A549 (cell line): Measurements from ENCODE around the gene ANKZF1. TPM values are rescaled to one million over a fixed set of nuclear protein-coding genes. Genes with fewer than 3 reads are reported as not detected.
"Not testable (repeated sequence)": the region's sequence is repeated elsewhere in the genome, so short reads cannot be mapped to it uniquely, and the experiment has no call there.

Experiments
- ATAC-seq, 2 experiments: fragments of 200-7000 bp in 1 of 2; fragments of >200 bp in 1 of 2; cut with Nextera tagmentation in 1 of 2; cut with Tn5 transposase in 1 of 2; 3 replicates each; pipeline versions ENCODE4 v1.8.0 to v1.9.1; 2018 to 2020; ENCODE audit warnings: mild to moderate bottlenecking in 1 of 2, moderate library complexity in 1 of 2
- CTCF ChIA-PET: fragments of 300-600 bp; sonication (Branson Sonifier 250); formaldehyde crosslinking; extraction: SDS; loops from one replicate; lab custom pipeline; 2021; ENCODE audit warnings: antibody characterized with exemption, inconsistent platforms; lab: Yijun Ruan, JAX
- POLR2A ChIA-PET: fragments of 350-600 bp; formaldehyde crosslinking; extraction: SDS; loops from one replicate; lab custom pipeline; 2021; ENCODE audit warnings: antibody characterized with exemption, inconsistent platforms; lab: Yijun Ruan, JAX
- DNase-seq, 2 experiments: peaks; one replicate each; pipeline versions ENCODE4 v3.0.0 to v3.0.0-alpha.2; 2011 to 2016; ENCODE audit warnings: low read depth in 1 of 2, low spot score in 1 of 2
- FAIRE-seq: peaks from 2 replicates; lab custom pipeline; 2011; peaks lifted over from hg19 to GRCh38; lab: Jason Lieb, UNC
- H3K27ac ChIP-seq, 2 experiments: fragments of >200 bp; sonication (Bioruptor Twin); formaldehyde crosslinking; 3 replicates each; pipeline ENCODE4 v1.5.1; 2016 to 2017
- H3K4me1 ChIP-seq: fragments of >200 bp; sonication (Bioruptor Twin); formaldehyde crosslinking; 3 replicates; pipeline ENCODE4 v1.6.1; 2016
- H3K4me2 ChIP-seq: fragments of >200 bp; sonication (Bioruptor Twin); formaldehyde crosslinking; 3 replicates; pipeline ENCODE4 v1.6.1; 2016
- H3K4me3 ChIP-seq: fragments of >200 bp; sonication (Bioruptor Twin); formaldehyde crosslinking; 3 replicates; pipeline ENCODE4 v1.5.1; 2016
- H3K9me3 ChIP-seq: fragments of >200 bp; sonication (Bioruptor Twin); formaldehyde crosslinking; 3 replicates; pipeline ENCODE4 v1.6.1; 2016
- BHLHE40 ChIP-seq: IDR thresholded peaks from 2 replicates; pipeline ENCODE4 v1.6.1; 2012; ENCODE audit warnings: low read depth, low read length, inconsistent platforms
- CBX2 ChIP-seq: fragments of 200-600 bp; sonication (generic); IDR thresholded peaks from 2 replicates; pipeline ENCODE4 v1.6.1; 2016; ENCODE audit warnings: low read depth, mild to moderate bottlenecking, borderline replicate concordance
- CHD4 ChIP-seq: fragments of 200-600 bp; sonication (generic); IDR thresholded peaks from 2 replicates; pipeline ENCODE4 v1.6.1; 2016; ENCODE audit warnings: antibody characterized with exemption, mild to moderate bottlenecking, borderline replicate concordance
- EHF ChIP-seq: fragments of 250-450 bp; sonication (Bioruptor Pico); IDR thresholded peaks from 2 replicates; pipeline ENCODE4 v1.5.0; 2020; ENCODE audit warnings: mild to moderate bottlenecking
- EHMT2 ChIP-seq: fragments of 200-600 bp; sonication (generic); IDR thresholded peaks from 2 replicates; pipeline ENCODE4 v1.6.1; 2016; ENCODE audit warnings: antibody characterized with exemption, low read depth, mild to moderate bottlenecking, moderate library complexity
- FOSL2 ChIP-seq, 2 experiments: fragments of 450-650 bp in 1 of 2; fragments of >200 bp in 1 of 2; sonication (Bioruptor Twin) in 1 of 2; formaldehyde crosslinking; IDR thresholded peaks; 2 replicates each; pipeline versions ENCODE4 v1.5.0 to v1.6.1; 2016 to 2020; ENCODE audit warnings: mild to moderate bottlenecking in 1 of 2, moderate library complexity in 1 of 2
- HOXB13 ChIP-seq: fragments of 250-450 bp; sonication (Bioruptor Pico); IDR thresholded peaks from 2 replicates; pipeline ENCODE4 v1.5.0; 2020; ENCODE audit warnings: low read depth, mild to moderate bottlenecking, moderate library complexity
- NPAS2 ChIP-seq: fragments of 250-450 bp; sonication (Bioruptor Pico); IDR thresholded peaks from 2 replicates; pipeline ENCODE4 v1.8.0; 2022; ENCODE audit warnings: mild to moderate bottlenecking, moderate library complexity, borderline replicate concordance
- PHF8 ChIP-seq: fragments of 200-600 bp; sonication (generic); IDR thresholded peaks from 2 replicates; pipeline ENCODE4 v1.6.1; 2016; ENCODE audit warnings: low read depth, mild to moderate bottlenecking, antibody characterized with exemption, moderate library complexity, borderline replicate concordance
- POLR2A ChIP-seq: IDR thresholded peaks from 2 replicates; pipeline ENCODE4 v1.6.1; 2012; ENCODE audit warnings: mild to moderate bottlenecking, low read length
- RARB ChIP-seq: fragments of 250-450 bp; sonication (Bioruptor Pico); IDR thresholded peaks from 2 replicates; pipeline ENCODE4 v1.8.0; 2021; ENCODE audit warnings: mild to moderate bottlenecking, moderate library complexity
- RCOR1 ChIP-seq: fragments of 150-350 bp; IDR thresholded peaks from 2 replicates; pipeline ENCODE4 v1.6.1; 2014; ENCODE audit warnings: antibody characterized with exemption, low read length, low read depth
- RNF2 ChIP-seq: fragments of 200-600 bp; sonication (generic); IDR thresholded peaks from 2 replicates; pipeline ENCODE4 v1.6.1; 2016; ENCODE audit warnings: low read depth, mild to moderate bottlenecking, antibody characterized with exemption, moderate library complexity, borderline replicate concordance
- ZC3H11A ChIP-seq: fragments of 450-650 bp; IDR thresholded peaks from 2 replicates; pipeline ENCODE4 v1.6.1; 2014; ENCODE audit warnings: antibody characterized with exemption, mild to moderate bottlenecking
- ZNF302 ChIP-seq: fragments of 250-450 bp; sonication (Bioruptor Pico); IDR thresholded peaks from 2 replicates; pipeline ENCODE4 v1.9.0; 2021; ENCODE audit warnings: inconsistent platforms, mild to moderate bottlenecking, moderate library complexity
- WGBS: methylation state at CpG from one replicate; pipeline ENCODE4 v1.1.6; 2017; ENCODE audit errors: missing lambda C conversion rate; 5-methylcytosine and 5-hydroxymethylcytosine counted together
- polyA plus RNA-seq, 4 experiments: library from polyadenylated mRNA; depleted of rRNA in 3 of 4; stranded (reverse); fragments of >200 nt; fragmentation: RNase III in 1 of 4; extraction: RNeasy Plus Mini Kit Qiagen cat#74134 plus additional on column Dnase treatment in 1 of 4; gene quantifications; 2 replicates in 3 of 4; 3 replicates in 1 of 4; pipeline ENCODE4 v1.2.3, GENCODE V29; 2011 to 2017
- TF ChIP-seq, protein P1 (sequence below): fragments of 200-600 bp; sonication (generic); IDR thresholded peaks from 2 replicates; pipeline ENCODE4 v1.6.1; 2016; ENCODE audit warnings: antibody characterized with exemption, mild to moderate bottlenecking, moderate library complexity
- TF ChIP-seq, protein P2 (sequence below): fragments of >200 bp; sonication (Bioruptor Twin); formaldehyde crosslinking; IDR thresholded peaks from 3 replicates; pipeline ENCODE4 v1.5.1; 2016
- TF ChIP-seq, protein P3 (sequence below): fragments of 450-650 bp; IDR thresholded peaks from 2 replicates; pipeline ENCODE4 v1.6.1; 2014; ENCODE audit warnings: antibody characterized with exemption

The ANKZF1 gene
- polyA plus RNA-seq, 2 of the 4 experiments (the other 2 are of a cell fraction): 23.2 to 30.3 TPM

DNA sequence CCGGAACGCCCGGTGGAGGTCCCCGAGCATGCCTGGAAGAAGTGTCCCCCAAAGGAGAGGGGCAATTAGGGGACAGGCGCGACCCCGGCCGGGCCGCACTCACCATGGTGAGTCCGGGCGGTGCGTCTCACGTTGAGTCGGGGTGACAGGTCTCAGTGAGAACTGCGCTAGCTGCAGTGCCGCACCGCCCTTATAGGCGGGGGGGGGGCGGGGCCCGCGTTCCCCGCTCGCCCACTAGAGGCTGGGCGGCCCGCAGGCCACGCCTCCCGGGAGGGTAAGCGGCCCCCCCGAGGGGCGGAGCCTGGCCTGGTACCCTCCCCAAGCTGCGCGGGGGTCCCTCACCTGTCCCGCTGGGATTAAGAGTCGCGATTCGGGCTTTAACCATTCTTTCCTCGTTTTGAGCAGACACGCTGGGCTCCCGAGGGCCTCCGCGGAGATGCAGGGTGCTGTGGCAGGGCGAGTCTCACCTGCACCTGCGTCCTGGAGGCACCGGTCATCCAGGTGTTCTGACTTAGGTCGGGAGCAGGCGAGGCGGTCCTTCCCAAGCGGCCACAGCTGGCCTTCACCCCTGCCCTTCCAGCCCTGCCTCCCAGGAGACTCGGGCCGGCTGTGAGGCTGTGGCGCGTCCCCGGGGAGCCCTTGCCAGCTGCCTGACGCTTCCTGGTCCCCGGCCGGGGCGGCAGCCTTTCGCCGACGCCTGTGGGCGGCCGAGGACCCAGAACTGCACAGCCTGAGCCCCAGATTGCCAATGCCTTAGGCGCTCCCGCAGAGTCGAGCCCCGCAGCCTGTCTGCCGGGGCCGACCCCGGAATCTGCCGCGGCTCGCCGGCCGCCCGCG, 24.4 kb downstream of the ANKZF1 start, which contains the start of gene TUBA4A (continued):
- TF ChIP-seq, protein P1, sequence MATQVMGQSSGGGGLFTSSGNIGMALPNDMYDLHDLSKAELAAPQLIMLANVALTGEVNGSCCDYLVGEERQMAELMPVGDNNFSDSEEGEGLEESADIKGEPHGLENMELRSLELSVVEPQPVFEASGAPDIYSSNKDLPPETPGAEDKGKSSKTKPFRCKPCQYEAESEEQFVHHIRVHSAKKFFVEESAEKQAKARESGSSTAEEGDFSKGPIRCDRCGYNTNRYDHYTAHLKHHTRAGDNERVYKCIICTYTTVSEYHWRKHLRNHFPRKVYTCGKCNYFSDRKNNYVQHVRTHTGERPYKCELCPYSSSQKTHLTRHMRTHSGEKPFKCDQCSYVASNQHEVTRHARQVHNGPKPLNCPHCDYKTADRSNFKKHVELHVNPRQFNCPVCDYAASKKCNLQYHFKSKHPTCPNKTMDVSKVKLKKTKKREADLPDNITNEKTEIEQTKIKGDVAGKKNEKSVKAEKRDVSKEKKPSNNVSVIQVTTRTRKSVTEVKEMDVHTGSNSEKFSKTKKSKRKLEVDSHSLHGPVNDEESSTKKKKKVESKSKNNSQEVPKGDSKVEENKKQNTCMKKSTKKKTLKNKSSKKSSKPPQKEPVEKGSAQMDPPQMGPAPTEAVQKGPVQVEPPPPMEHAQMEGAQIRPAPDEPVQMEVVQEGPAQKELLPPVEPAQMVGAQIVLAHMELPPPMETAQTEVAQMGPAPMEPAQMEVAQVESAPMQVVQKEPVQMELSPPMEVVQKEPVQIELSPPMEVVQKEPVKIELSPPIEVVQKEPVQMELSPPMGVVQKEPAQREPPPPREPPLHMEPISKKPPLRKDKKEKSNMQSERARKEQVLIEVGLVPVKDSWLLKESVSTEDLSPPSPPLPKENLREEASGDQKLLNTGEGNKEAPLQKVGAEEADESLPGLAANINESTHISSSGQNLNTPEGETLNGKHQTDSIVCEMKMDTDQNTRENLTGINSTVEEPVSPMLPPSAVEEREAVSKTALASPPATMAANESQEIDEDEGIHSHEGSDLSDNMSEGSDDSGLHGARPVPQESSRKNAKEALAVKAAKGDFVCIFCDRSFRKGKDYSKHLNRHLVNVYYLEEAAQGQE: no peak
- TF ChIP-seq, protein P2, sequence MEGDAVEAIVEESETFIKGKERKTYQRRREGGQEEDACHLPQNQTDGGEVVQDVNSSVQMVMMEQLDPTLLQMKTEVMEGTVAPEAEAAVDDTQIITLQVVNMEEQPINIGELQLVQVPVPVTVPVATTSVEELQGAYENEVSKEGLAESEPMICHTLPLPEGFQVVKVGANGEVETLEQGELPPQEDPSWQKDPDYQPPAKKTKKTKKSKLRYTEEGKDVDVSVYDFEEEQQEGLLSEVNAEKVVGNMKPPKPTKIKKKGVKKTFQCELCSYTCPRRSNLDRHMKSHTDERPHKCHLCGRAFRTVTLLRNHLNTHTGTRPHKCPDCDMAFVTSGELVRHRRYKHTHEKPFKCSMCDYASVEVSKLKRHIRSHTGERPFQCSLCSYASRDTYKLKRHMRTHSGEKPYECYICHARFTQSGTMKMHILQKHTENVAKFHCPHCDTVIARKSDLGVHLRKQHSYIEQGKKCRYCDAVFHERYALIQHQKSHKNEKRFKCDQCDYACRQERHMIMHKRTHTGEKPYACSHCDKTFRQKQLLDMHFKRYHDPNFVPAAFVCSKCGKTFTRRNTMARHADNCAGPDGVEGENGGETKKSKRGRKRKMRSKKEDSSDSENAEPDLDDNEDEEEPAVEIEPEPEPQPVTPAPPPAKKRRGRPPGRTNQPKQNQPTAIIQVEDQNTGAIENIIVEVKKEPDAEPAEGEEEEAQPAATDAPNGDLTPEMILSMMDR: no peak

DNA sequence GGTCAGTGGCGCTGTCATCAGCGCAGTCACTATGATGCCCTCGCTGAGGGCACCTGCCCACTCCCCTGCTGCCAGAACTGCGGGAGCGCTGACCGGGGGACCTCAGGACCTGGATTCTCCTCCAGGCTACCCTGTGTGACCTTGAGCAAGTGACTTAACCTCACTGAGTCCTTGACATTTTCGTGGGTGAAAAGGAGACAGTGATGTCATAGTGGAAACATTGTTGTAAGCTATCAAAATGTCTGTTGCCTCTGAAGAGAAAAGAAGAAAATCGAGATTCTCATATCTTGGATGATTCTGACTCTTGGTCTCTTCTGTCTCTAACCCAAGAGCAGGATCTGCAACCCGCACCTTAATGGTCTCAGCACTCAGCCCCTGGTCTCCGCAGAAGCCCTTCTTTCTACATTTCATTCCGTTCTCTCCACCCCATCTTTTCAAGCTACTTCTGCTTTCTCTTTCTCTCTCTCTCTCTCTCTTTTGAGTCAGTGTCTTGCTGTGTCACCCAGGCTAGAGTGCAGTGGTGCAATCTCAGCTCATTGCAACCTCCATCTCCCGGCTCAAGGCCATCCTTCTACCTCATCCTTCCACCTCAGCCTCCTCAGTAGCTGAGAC, 25.1 kb downstream of the ANKZF1 start:
- ChIA-PET POLR2A (interaction anchor here (0.9 to 4.5 kb wide), 3 partner anchors 19 to 40 kb away, joined by 5 to 65 read pairs (median 51); partner anchors contain the start of gene DNAJB2), CTCF (interaction anchor here (1.3 to 12.6 kb wide), 7 partner anchors 8 to 40 kb away, joined by 3 to 241 read pairs (median 6); partner anchors contain the start of genes ANKZF1, ATG9A, DNAJB2 and GLB1L)
- H3K4me3 ChIP-seq: peak overlapping the region; percentile 71
- WGBS: 48% methylated on average over 9 of the region's 12 CpGs
- ATAC-seq (peak; percentile 5 to 17; a peak in 4 of 6 replicates), FAIRE-seq (no peak), DNase-seq (no peak)
- H3K9me3 ChIP-seq: no peaks in the 10 kb centered on the region
- peaks cover 32% of the 10 kb centered on the region for H3K4me1 ChIP-seq
- peak overlapping the region; percentile 96 for H3K4me2 ChIP-seq
- H3K27ac ChIP-seq: peak overlapping the region; percentile 73 to 90
- TF ChIP-seq ZC3H11A (no peak), RNF2 (0 out of 2 replicates have a peak, but pooled peaks have one; percentile 15), RARB (CRISPR knock-in tag) (no peak), FOSL2 (IDR thresholded peaks at IDR 0.05) (no peak), FOSL2 (CRISPR knock-in tag; IDR thresholded peaks at IDR 0.05) (no peak), ZNF302 (CRISPR knock-in tag) (no peak)

DNA sequence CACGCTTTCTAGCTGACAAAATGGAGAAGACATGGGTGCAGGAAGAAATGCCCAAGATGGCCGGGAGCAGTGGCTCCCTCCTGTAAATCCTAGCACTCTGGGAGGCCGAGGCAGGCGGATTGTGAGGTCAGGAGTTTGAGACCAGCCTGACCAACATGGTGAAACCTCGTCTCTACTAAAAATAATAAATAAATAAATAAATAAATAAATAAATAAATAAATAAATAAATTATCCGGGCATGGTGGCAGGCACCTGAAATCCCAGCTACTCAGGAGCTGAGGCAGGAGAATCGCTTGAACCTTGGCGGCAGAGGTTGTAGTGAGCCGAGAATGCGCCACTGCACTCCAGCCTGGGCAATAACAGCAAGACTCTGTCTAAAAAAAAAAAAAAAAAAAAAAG, 29.3 kb downstream of the ANKZF1 start:
- CTCF ChIA-PET: interaction anchor here (0.8 to 12.6 kb wide), 5 partner anchors 8 to 139 kb away, joined by 3 to 214 read pairs (median 3); partner anchors contain the start of gene DNAJB2
- H3K9me3 ChIP-seq, H3K27ac ChIP-seq, H3K4me1 ChIP-seq, ATAC-seq, FAIRE-seq, H3K4me3 ChIP-seq, DNase-seq, POLR2A ChIA-PET, H3K4me2 ChIP-seq: not testable (repeated sequence)
- TF ChIP-seq ZC3H11A: peak; percentile 72
- WGBS: 82% methylated on average over 10 of the region's 10 CpGs

DNA sequence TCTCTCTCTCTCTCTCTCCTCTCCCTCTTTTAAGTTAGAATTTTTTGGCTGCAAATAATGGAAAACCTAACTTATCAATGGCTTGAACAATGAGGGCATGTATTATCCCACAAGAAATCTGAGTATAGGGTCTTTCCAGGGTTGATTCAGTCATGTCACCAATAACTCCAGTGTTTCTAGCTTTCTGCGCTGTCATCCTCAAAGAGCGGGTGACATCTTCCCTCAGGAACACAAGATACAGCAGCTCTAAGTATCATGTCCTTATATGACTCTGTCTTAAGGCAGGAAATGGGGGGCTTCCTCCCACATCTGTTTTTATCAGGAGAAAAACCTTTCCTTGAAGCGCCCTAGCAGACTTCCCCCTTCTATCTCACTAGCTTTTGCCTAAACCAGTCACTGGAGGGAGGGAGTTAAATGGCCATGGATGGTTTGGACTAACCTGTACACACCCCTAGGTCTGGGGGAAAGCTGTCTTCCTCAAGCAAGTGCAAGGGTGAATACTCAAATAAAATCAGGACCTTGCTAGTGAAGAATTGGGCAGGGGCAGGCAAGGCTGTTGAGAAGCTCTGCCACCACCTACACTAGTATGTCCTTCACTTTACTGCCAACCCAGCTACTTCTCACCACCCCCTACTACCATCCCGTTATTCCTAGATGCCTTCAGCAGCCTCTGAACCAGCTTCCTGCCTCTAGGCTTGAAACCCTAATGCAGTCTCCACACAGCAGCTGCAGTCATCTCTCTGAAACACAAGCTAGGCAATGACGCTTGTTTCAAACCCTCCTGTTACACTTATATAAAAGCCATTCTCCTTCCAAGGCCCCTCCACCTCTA, 31.6 kb downstream of the ANKZF1 start:
- Histone ChIP-seq H3K4me2 (no peak overlapping the region), H3K27ac (peak overlapping the region in 1 of 2 experiments; percentile 37; a peak in 1 of 6 replicates), H3K9me3 (no peaks in the 10 kb centered on the region), H3K4me1 (no peaks in the 10 kb centered on the region), H3K4me3 (no peak overlapping the region)
- TF ChIP-seq HOXB13 (CRISPR knock-in tag) (no peak), PHF8 (no peak), BHLHE40 (no peak), RCOR1 (no peak), POLR2A (no peak), CHD4 (no peak), EHF (no peak), CBX2 (no peak), NPAS2 (CRISPR knock-in tag) (no peak), EHMT2 (no peak), FOSL2 (IDR thresholded peaks at IDR 0.05) (no peak), FOSL2 (CRISPR knock-in tag; IDR thresholded peaks at IDR 0.05) (no peak)
- TF ChIP-seq, protein P3, sequence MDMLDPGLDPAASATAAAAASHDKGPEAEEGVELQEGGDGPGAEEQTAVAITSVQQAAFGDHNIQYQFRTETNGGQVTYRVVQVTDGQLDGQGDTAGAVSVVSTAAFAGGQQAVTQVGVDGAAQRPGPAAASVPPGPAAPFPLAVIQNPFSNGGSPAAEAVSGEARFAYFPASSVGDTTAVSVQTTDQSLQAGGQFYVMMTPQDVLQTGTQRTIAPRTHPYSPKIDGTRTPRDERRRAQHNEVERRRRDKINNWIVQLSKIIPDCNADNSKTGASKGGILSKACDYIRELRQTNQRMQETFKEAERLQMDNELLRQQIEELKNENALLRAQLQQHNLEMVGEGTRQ: no peak
- ATAC-seq (peak in 1 of 2 experiments; percentile 56; a peak in 3 of 6 replicates), FAIRE-seq (no peak), DNase-seq (no peak)
- CTCF ChIA-PET: interaction anchor here (0.6 to 3.8 kb wide), 9 partner anchors 12 to 363 kb away, joined by 3 to 32 read pairs (median 3); partner anchors contain the start of gene DNAJB2
- POLR2A ChIA-PET: interaction anchor here (0.8 to 1.5 kb wide), 2 partner anchors 8 to 13 kb away, joined by 3 to 4 read pairs; partner anchors contain the start of gene TUBA4B
- 78% methylated on average over 5 of the region's 5 CpGs for WGBS
